Right renal pelvis (tissue), 4 donors: Measurements from ENCODE around the gene THSD7A. TPM values are rescaled to one million over a fixed set of nuclear protein-coding genes. Genes with fewer than 3 reads are reported as not detected.
"Not testable (repeated sequence)": the region's sequence is repeated elsewhere in the genome, so short reads cannot be mapped to it uniquely, and the experiment has no call there.

Experiments used
- DNase-seq, 4 donors: peaks; one replicate each; pipeline ENCODE4 v3.0.0-alpha.2; 2013; ENCODE audit warnings: low read depth in 4 of 4, low spot score in 3 of 4, missing footprints in 1 of 4
- polyA plus RNA-seq, 4 donors: library from polyadenylated mRNA; unstranded; fragments of 120-200 nt; gene quantifications; one replicate each; pipeline ENCODE4 v1.2.1, GENCODE V29; 2013; ENCODE audit not compliant: insufficient read length in 4 of 4

Gene THSD7A
- polyA plus RNA-seq, 4 donors: 73.2 to 86.8 (median 83.0) TPM

DNA sequence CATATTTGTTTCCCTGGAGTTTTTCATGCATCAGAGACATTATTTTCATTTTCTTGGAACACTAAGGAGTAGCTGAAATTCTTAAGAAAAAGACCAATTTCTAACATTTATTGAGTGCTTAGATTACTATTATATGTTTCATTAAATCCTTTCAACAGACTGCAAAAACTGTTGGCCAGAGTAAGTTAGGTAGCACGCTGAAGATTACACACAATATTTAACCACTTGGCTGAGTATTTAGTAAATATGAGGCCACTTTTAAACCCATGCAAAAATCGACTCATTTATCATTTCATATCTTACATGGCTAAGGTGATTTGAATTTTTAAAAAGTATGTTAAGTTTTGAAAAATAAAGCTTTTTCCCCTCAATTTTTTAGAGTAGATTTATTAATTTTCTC, 358.8 kb downstream of the THSD7A start:
- no peak for DNase-seq

DNA sequence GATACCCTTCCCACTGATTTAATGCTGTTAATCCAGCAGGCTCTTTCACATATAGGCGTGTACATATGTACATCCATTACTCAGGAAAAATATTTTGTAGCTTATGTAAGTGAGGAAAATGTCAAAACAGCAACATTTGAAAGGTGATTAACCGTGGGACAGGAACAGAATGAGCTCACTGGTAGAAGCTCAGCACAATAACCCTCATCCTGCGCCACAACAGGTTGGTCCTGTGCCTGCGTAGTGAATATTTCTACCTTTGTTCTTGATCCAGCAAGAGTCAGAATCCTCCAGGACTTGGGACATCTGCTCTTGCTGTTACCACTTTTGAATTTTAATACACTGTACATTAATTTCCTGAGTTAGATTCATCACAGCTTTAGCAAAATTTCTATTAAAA, 359.4 kb downstream of the THSD7A start:
- DNase-seq: no peak

DNA sequence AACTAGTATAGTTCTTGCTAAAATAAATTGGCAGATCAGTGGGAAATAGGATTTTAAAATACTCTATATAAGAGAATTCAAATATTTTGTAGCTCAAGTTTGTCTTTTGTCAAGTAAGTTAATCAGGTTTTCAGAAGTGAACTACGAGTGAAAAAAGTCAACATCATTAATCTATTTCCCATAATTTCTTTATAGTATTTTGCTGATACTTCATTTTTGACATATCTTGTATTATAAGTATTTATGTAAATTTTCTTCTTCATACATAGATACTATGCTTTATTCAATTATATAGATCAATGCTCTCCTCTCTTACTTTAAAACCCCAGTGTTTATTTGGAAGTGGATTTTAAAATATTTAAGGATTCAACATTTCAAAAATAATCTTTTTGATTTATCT, 360.7 kb downstream of the THSD7A start:
- DNase-seq: no peak

DNA sequence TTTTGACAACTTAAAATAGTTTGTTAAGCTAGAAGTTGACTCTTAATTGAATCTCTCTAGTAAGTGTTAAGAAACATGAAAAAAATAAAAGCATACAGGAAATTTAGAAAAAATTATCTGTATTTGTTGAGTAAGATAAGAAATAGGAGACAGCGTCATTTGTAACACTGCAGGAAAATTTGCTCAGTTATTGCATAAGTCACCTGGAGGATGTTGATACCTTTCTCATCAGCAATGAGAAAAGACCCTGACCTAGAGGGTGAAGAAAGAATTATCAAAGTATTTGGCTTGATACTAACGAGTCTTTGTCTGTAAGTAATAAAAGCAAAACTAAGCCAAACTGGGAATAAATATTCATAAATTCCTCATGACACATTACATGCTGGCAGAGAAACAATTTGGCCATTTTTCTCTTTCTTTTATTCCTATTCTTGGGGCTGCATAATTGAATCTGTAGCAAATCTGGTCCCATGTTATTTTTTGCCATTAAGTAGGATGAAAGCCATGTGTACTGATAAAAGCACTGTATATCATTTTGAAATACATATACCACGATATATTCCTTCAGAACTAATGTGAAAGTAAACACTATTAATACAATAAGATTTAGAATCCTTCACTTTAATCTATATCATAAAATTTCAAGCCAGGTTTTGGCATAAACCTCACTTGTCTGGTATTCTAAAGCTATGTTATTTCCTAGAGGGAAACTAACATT, 362.8 kb downstream of the THSD7A start:
- no peak for DNase-seq

DNA sequence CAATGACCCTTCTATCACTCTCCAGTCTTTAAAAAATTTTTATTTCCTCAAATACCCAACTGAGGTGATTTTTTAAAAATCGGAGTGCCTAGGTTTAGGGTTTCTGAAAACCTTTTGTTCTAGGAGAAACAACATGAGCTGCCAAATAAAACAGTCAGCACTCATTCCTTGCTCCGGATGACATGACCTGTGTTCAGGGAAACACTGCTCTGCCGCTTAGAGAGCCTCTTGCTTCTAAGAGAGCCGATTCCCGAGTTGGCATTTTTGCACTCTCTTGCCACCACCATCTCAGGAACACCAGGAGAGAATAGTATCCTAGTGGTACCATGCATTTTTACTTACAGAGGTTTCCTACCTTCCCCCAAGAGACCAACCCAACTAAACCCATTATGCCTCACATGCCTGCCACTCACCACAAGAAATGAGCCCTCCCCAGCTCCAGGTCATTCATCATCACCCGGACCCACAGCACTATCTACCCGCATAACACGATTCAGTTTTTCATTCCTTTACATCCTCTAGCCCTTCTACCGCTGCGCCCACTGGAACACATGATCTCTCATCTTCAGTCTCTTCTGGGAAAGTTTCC, 365.4 kb downstream of the THSD7A start:
- DNase-seq: no peak

DNA sequence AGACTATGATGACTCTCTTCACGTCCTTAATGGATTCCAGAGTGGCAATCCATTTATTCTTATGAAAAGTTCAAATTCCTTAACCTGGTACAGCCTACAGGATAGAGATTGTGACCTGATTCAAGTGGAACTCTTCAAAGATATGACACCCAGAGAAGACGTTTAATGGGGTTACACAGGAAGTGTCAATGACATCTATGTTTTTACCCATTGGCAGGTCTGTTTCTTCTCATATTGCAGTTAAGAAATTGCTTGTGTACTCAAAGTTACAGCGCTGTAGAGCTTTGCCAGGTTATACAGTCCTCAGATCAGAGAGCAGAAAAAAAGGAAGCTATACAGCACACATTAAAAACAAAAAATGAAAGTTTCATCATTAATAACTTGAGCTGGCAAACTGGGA, 367.4 kb downstream of the THSD7A start:
- DNase-seq: no peak

DNA sequence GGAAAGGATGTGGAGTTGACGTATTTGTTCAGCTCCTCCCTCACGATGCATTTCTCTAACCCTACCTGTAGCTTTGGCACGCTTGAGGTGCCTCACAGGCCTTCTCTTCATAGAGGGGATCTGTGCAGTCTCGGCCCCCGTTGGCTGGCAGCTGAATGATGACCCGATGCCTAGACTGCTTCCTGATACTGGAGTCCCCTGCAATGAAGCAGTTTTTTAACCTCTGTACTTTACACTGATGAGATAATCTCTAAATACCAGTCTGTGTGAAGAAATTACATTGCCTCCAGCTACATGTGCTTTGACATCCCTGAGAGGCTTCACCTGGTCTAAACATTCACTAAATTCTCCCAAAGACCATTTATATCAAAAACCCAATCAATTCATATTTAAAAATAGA, 370.1 kb downstream of the THSD7A start:
- DNase-seq: no peak

DNA sequence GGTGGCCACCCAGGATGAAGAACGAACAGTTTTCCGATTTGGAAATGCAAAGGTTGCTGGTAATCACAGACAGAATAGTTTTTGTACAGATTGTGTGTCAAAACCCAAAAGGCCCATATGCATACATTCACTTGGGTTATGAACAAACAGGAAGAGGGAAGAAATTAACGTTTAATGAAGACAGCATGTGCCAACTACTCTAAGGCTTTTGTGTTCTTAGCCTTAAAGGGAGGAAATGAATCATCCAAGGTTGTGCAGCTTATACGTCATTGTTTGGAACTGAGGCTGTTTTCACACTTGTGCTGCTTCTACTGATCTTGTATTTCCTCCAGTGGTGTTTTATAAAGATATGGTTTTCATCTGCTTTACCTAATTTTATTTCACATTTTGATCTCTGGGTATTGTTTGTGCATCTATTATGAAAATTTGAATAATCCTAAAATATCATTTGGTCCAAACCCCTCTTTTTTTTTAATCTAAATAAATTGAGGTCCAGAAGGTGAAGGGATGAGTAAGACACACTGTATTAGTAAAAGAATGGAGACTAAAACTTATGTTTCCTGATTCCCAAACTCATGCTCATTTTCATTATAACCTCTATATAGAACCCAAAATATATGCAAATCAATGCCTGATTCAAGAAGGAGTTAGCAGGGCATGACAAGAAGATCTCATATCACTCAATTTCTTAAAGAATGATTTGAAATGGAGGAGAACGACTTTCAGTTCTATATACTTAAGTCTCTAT, 373.1 kb downstream of the THSD7A start:
- DNase-seq: no peak

DNA sequence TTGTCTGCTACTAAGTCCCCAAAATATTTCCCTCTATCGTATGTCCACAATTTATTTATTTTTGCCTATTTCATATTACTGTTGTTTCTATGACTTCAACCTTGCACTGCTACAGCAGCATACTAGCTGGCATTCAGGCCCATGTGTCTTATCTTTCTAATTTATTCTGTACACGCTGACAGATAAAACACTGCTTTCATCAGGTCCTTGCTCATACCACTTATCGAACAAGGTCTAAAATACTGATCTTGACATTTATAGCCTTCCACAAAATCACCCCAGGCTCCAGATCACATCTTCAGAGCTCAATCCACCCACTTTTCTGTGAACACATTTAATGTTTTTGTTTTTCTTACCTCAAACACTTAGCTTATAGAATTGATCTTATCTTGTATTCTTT, 374.6 kb downstream of the THSD7A start:
- no peak for DNase-seq

DNA sequence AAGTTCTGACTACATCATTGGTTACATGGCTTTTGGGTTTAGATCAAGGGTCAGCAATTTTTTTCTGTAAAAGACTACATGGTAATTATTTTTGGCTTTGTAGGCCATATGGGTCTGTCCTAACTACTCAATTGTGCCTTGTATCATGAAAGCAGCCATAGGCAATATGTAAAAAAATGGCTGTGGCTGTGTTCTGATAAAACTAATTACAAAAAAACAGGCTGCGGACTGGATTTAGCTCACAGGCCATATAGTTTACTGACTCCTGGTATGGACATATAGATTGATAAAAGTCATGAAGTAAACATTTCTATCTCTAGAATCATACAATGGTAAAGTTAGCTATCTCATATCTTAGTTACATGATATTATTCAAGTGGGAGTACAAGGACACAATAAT, 375.4 kb downstream of the THSD7A start:
- no peak for DNase-seq

DNA sequence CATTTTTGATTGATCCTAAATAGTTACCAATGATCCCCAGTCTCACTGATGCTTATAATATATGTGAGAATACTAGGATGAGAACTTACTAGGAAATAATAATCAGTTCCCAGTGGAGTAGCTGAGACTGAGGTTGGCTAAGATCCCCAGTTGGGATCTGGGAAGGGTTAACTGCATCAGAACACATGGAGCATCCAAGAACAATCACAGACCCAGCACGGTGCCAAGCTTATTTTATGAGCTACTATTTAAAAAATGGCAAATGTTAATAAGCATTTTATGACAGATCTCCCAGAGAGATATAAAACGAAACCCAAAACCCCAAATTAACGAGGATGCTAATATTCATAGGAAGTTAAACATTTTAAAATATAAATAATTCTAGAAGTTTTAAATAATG, 379.5 kb downstream of the THSD7A start:
- DNase-seq: no peak

DNA sequence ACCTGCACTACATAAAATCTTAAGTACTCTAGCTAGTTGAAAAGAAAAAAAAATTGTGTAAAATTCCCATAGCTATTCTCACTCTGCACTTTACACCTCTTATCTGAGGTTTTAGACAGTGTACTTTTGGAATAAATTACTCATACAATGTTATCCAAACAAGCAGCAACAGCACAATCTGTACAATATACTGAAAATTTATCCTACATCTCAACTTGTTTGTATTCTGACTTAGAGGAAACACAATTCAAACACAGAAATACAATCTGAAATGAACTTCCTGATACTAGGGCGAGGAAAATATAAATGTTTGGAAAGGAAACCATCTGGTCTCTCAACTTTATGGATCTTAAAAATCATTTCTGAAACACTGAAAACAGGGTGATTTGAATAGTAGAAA, 381.7 kb downstream of the THSD7A start:
- DNase-seq: no peak

DNA sequence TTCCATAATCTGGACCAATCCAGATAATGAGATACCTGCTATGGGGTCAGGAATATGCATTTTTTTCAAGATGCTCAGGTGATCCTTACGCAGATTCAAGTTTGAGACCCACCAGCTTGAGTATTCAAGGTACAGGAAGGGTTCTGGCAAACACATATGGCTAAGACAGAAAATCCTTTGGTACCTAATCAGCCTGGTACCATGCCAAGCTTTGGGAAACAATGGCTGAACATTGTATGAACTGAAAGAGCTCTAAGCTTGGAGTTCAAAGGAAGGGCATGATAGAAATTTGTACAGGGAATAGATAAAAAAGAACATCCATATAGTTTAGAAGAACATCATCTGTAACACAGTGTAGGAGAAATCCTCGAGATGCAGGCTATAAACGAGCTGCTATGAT, 382.7 kb downstream of the THSD7A start:
- DNase-seq: no peak

DNA sequence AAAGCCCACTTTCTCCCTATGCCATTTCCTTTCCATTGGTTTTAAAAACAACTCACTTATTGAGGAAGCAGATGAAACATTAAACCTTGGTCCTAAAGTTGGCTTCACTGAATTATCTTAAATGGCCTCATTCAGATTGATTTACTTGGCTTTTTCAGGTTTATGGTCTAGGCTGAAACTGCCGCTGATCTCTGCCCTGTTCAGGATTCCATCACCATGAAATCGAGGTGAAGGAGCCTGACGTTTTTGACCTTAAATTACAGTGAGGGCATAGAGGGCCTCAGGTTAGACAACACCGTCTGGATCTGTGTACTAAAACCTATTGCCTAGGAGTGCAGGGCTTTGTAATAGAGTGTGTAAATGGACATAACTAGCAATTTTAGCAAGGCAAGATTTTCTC, 383.7 kb downstream of the THSD7A start:
- no peak for DNase-seq

DNA sequence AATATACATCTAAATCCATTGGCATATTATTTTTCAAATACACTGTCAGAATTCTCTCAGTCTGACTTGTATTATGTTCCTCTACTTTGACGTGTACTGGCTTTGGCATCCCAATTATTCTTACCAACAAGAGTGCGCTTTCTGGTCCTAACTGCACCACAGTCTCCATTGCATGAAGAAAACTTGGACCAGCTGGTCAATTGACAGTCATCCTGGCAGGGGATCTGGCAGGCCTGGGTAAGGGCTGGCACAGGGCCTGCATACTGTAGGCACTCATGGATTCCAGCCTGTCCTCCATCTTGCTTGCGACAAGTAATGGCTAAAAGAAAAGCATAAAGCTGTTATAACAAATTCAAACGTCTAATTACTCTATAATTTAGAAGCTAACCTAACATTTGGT, 384.9 kb downstream of the THSD7A start:
- no peak for DNase-seq

DNA sequence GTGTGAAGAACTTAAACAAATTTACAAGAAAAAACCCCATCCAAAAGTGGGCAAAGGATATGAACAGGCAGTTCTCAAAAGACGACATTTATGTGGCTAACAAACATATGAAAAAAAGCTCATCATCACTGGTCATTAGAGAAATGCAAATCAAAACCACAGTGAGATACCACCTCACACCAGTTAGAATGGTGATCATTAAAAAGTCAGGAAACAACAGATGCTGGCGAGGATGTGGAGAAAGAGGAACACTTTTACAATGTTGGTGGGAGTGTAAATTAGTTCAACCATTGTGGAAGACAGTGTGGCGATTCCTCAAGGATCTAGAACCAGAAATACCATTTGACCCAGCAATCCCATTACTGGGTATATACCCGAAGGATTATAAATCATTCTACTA, 388.1 kb downstream of the THSD7A start:
- DNase-seq: not testable (repeated sequence)

DNA sequence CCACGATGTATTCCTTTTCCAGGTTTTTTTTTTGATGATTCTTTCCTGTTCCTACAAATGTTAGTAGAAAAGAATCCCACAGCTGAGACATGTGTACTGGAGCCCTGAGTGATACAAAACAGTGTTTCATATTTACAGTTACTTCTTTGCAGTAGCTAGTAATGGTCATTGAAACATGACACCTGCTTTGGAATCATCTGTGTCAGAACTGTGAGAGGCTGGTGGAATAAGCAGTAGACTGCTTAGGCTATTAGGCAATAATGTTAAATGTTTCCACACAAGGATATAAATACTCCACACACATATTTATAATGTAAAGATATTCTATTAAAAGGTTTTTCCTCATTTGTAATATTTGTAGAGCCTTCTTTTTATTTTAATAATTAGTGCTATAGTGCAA, 394.0 kb downstream of the THSD7A start:
- DNase-seq: no peak

DNA sequence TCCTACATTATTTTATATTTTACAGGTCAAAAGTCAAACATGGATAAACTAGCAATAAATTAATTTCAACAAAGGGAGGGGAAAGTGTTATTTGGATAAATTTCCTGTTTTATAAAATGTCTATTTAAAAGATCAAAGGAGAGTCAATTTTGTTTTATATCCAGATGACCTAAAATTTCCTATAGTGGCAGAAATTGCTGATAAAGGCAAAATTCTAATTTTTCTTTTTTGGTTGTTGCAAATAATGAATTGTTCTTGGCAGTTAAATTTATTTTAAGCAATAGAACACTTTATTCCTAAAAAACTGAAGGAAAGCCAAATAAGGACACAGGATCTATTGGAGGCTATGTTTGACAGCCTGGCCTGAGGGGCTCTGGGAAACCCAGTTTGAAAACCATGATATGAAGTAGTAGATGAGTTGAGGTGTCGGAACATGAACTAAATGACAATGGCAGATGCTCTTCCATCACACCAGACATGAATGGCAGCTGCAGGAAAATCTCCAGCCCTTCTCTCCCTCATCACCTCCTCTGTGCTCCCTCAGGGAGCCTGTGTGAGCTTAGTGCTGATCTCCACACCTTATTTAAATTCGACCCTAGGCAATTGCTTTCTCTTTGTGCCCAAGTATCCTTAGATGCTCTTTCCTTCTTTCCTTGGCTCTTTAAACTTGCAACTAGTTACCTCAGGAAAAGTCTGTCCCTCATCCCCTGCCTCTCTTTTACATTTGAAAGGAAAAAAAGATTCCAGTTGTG, 395.0 kb downstream of the THSD7A start:
- DNase-seq: no peak

DNA sequence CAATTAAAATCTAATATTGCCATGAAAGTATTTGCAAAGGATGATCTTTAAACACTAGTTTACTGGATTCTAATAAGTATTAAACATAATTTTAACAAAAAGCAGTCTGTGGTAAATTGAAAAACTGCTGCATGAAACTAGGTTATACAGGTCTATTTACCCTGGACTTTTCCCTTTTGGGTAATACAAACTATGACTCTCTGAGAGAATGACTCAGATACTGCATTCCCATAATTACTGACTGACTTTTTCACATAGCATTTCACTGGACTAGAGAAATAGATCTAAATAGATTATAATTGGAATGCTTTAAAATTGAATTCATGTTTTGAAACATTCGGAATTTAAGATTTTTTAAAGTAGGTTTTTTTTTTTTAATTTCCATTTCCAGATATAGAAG, 395.7 kb downstream of the THSD7A start:
- no peak for DNase-seq

DNA sequence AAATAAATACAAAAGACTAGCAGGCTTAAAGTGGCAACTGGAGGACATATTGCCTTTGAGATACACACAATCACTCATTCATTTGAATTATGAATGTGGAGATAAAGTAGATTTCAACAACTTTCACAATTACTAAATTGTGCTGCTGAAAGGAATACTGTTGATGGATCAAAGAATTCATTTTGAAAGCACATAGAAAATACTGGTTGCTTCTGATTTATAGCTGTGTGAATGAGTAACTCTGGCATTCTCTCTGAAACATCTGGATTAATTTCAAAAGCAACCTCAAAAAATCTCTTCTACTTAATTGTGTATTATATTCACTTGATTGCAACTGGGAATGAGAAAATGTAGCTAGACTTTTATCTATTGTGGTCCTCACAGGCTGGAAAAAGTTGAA, 397.6 kb downstream of the THSD7A start:
- DNase-seq: no peak

DNA sequence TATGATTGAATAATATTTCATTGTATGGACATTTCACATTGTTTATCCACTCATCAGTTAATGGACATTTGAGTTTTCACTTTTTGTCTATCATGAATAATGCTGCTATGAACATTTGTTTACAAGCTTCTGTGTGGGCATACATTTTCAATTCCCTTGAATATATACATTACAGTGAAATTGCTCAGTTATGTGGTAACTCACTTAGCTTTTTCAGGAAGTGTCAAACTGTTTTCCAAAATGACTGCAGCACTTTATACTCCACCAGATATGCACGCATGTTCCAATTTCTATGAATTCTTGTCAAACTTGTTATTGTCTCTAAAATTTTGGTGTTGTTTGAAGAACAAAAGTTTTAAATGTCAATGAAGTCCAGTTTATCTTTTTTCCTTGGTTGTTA, 401.2 kb downstream of the THSD7A start:
- DNase-seq: no peak
